Peyer's patch (tissue), 4 donors: ENCODE measurements around the gene CGNL1. TPM values are rescaled to one million over a fixed set of nuclear protein-coding genes. Genes with fewer than 3 reads are reported as not detected.

Experiments
- DNase-seq, 3 donors: peaks; one replicate each; pipeline ENCODE4 v3.0.0-alpha.2; 2017 to 2019
- H3K27ac ChIP-seq, 4 donors: fragments of 200-600 bp; sonication (generic); one replicate each; pipeline ENCODE4 v1.5.1; 2016 to 2019
- H3K27me3 ChIP-seq, 2 donors: fragments of 200-600 bp; sonication (generic); one replicate each; pipeline ENCODE4 v1.5.1; 2019
- H3K36me3 ChIP-seq, 3 donors: fragments of 200-600 bp; sonication (generic); one replicate each; pipeline ENCODE4 v1.5.1; 2016 to 2019
- H3K4me1 ChIP-seq, 4 donors: fragments of 200-600 bp; sonication (generic); one replicate each; pipeline ENCODE4 v1.5.1; 2016 to 2019
- H3K4me3 ChIP-seq, 4 donors: fragments of 200-600 bp; sonication (generic); 1 replicate in 3 of 4; 2 replicates in 1 of 4; pipeline ENCODE4 v1.5.1; 2016 to 2019; ENCODE audit warnings: mild to moderate bottlenecking in 1 of 4
- H3K9me3 ChIP-seq, 4 donors: fragments of 200-600 bp; sonication (generic); one replicate each; pipeline ENCODE4 v1.5.1; 2016 to 2019; ENCODE audit warnings: mild to moderate bottlenecking in 1 of 4
- POLR2A ChIP-seq, 2 donors: fragments of 450-650 bp; IDR thresholded peaks; one replicate each; pipeline ENCODE4 v1.5.1; 2017; ENCODE audit warnings: antibody characterized with exemption in 2 of 2, mild to moderate bottlenecking in 2 of 2, moderate library complexity in 2 of 2
- total RNA-seq, 4 donors: library from RNA; depleted of rRNA; stranded (reverse); fragments of >200 nt; gene quantifications; one replicate each; pipeline ENCODE4 v1.1.0, GENCODE V29; 2016
- TF ChIP-seq, protein P1 (sequence below), 6 experiments: fragments of 450-650 bp in 4 of 6; fragments of 200-600 bp in 2 of 6; sonication (generic) in 1 of 6; IDR thresholded peaks; one replicate each; pipeline ENCODE4 v1.5.1; 2017 to 2019; ENCODE audit warnings: antibody characterized with exemption in 6 of 6, mild to moderate bottlenecking in 3 of 6, moderate library complexity in 1 of 6

CGNL1 gene
- total RNA-seq, 4 donors from 2014 or later: 1.2 to 9.9 (median 2.1) TPM

DNA sequence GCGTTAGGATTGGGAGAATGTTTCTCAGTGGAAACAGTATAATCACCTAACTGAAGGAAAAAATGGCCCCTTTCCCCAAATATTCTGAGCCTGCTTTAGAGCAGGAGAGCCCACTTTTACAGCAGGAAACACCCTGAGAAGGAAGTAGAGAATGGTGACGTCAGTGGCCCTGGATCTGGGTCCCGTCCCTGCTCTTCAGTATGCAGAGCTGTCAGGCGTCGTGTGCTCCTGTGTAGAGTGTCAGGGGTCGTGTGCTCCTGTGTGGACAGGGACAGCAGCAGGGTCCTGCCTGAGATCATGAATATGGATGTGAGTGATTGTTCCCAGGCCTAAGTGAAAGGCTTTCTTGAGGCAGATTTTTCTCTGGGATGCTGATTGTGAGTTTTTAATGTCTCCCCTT, 45.2 kb downstream of the CGNL1 start:
- H3K4me1 ChIP-seq: no peaks in the 10 kb centered on the region
- H3K27me3 ChIP-seq: no peaks in the 10 kb centered on the region
- no peak for DNase-seq
- H3K27ac ChIP-seq: no peak overlapping the region
- no peaks in the 10 kb centered on the region for H3K9me3 ChIP-seq
- no peak for TF ChIP-seq POLR2A (IDR thresholded peaks at IDR 0.05)
- TF ChIP-seq, protein P1, sequence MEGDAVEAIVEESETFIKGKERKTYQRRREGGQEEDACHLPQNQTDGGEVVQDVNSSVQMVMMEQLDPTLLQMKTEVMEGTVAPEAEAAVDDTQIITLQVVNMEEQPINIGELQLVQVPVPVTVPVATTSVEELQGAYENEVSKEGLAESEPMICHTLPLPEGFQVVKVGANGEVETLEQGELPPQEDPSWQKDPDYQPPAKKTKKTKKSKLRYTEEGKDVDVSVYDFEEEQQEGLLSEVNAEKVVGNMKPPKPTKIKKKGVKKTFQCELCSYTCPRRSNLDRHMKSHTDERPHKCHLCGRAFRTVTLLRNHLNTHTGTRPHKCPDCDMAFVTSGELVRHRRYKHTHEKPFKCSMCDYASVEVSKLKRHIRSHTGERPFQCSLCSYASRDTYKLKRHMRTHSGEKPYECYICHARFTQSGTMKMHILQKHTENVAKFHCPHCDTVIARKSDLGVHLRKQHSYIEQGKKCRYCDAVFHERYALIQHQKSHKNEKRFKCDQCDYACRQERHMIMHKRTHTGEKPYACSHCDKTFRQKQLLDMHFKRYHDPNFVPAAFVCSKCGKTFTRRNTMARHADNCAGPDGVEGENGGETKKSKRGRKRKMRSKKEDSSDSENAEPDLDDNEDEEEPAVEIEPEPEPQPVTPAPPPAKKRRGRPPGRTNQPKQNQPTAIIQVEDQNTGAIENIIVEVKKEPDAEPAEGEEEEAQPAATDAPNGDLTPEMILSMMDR (IDR thresholded peaks at IDR 0.05): no peak
- no peak overlapping the region for H3K4me3 ChIP-seq
- H3K36me3 ChIP-seq: no peaks in the 10 kb centered on the region

DNA sequence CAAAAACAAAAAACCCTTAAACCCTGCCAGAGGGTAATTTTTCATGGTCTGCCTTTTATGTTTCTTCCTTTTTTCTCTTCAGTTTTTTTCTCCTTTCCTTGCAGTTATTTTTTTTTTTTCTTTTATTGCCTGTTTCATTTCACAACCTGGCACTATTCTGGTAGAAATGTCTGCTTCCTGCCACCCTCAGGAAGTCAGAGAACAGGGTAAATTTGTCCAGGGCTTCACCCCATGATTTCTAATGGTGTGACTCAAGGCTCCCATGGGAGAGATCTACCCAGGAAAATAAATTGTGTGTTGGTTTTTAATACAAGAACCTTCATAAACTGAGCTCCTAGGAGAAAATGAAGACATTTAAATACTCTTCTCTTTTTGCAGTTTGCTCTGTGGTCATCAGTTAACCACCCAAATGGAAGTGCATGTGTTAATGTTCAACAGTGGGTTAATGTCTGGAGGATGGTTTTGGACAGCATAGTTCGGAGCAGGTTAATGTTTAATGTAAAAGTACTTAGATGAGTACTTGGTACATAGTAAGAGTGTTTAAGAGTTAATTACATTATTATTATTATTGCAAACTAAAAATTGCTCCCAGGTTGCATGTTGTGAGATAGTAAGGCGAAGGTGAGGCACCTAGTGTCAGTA, 45.9 kb downstream of the CGNL1 start:
- no peaks in the 10 kb centered on the region for H3K9me3 ChIP-seq
- DNase-seq: no peak
- H3K4me1 ChIP-seq: no peaks in the 10 kb centered on the region
- no peaks in the 10 kb centered on the region for H3K27me3 ChIP-seq
- H3K4me3 ChIP-seq: no peak overlapping the region
- H3K27ac ChIP-seq: no peak overlapping the region
- H3K36me3 ChIP-seq: no peaks in the 10 kb centered on the region
- TF ChIP-seq, protein P1 (IDR thresholded peaks at IDR 0.05): no peak
- TF ChIP-seq POLR2A (IDR thresholded peaks at IDR 0.05): no peak

DNA sequence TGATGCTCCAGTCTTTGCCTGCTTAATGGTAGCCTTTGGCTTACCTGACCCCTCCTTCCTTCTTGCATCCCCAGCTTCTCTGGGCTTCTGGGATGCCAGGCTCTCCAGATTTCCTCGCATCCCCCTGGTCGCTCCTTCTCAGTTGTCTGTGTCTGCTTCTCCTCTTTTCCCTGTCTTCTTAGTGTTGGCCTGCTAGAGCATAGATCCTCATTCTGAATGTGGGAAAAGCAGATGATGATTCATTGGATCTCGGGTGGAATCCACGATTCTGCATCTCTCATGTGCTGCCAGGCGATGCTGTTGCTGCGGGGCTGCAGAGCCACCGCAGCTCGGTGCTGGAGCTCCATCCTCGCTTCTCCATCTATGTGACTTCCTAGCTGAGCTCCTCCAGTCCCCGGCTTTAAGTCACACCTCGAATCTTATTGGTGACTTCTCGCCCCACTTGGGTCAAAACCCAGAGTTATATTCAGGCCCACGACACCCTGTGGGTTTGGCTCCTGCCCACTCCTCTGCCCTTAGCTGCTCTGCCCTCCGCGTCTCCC, 47.4 kb downstream of the CGNL1 start:
- H3K27ac ChIP-seq: no peak overlapping the region
- no peak overlapping the region for H3K4me3 ChIP-seq
- TF ChIP-seq POLR2A (IDR thresholded peaks at IDR 0.05): no peak
- TF ChIP-seq, protein P1 (IDR thresholded peaks at IDR 0.05): no peak
- no peak for DNase-seq
- H3K27me3 ChIP-seq: no peaks in the 10 kb centered on the region
- H3K9me3 ChIP-seq: no peaks in the 10 kb centered on the region
- no peaks in the 10 kb centered on the region for H3K36me3 ChIP-seq
- H3K4me1 ChIP-seq: no peaks in the 10 kb centered on the region

DNA sequence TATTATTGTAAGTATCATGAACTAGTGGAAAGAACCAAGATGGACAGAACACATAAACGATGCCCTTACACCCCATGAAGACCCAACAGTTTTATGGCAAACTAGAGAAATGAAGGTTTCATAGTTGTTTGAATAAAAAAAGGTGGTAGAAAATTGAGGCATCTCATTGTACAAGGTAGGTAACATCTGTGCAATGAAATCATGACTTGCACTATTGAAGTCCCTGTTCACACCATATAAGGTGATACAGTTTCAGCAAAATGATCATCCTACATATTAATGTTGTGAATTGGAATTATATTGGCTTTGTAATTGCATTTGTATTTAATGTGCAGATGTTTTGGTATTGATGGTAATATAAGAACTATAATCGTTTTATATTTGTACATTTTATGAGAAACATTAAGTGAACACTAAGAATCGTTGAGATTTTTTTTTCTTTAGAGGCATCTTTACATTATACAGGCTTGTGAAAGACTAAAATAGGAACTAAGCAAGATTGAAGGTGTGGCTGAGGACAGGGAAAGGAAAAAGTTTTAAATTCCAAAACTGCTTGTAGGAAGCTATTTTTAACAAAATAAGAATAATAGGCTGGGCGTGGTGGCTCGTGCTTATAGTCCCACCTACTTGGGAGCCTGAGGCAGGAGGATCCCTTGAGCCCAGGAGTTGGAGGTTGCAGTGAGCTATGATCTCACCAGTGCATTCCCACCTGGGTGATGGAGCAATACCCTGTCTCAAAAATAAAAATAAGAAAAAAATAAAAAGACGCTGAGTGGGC, 48.5 kb downstream of the CGNL1 start:
- no peak for DNase-seq
- H3K9me3 ChIP-seq: no peaks in the 10 kb centered on the region

DNA sequence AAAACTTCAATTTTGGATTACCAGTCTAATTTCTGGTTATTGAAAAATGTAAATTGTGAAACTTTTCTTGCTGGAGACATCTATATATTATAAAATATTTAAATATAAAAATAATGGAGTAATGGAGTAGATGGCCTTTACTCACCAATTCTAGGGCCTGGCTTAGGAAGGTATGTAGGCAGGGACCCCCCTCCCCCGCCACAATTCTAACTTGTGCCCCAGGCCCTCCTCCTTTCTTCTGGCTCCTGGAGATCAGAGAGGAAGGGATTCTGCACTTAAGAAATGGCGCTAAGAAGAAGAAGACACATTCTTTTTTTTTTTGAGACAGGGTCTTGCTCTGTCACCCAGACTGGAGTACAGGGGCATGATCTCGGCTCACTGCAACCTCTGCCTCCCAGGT, 49.5 kb downstream of the CGNL1 start:
- no peaks in the 10 kb centered on the region for H3K36me3 ChIP-seq
- H3K27me3 ChIP-seq: no peaks in the 10 kb centered on the region
- H3K9me3 ChIP-seq: no peaks in the 10 kb centered on the region
- no peak for DNase-seq
- no peak for TF ChIP-seq POLR2A (IDR thresholded peaks at IDR 0.05)
- TF ChIP-seq, protein P1 (IDR thresholded peaks at IDR 0.05): no peak
- no peak overlapping the region for H3K27ac ChIP-seq
- H3K4me3 ChIP-seq: no peak overlapping the region
- no peaks in the 10 kb centered on the region for H3K4me1 ChIP-seq

More for the DNA sequence above, 48.5 kb downstream of the CGNL1 start:
- Histone ChIP-seq H3K27ac (no peak overlapping the region), H3K36me3 (no peaks in the 10 kb centered on the region), H3K27me3 (no peaks in the 10 kb centered on the region), H3K4me3 (no peak overlapping the region), H3K4me1 (no peaks in the 10 kb centered on the region)
- TF ChIP-seq, protein P1 (IDR thresholded peaks at IDR 0.05): no peak
- no peak for TF ChIP-seq POLR2A (IDR thresholded peaks at IDR 0.05)
